ENCODE measurements around the gene GNB1L. TPM values are rescaled to one million over a fixed set of nuclear protein-coding genes. Genes with fewer than 3 reads are reported as not detected.

The GNB1L gene
- total RNA-seq, 1 experiment from 2014 or later, result 12.3 TPM

DNA sequence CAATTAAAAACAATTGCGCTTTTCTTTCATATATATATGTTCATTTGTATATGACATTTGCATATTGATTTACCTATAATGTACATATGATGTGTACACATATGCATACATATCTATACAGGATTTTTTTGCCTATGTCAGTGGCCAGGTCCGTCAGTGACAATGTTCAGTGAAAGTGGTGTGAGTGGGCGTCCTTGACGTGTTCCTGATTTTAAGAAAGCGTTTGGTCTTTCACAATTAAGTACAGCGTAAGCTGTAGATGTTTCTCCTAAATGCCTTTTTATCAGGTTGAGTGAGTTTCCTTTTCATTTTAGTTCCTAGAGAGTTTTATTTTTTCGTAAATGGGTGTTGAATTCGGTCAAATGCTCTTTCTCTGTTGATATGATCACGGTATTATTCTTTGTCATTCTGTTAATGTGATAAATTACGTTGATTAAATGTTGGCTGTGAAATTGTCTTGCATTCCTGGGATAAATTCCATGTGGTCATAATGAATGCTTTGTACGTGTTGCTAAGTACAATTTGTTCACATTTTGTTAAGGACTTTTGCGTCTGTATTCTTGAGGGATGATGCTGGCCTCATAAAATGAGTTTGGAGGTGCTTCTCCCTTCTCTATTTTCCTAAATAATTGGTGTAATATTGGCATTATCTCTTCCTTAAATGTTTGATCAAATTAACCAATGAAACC, 10.6 kb upstream of the GNB1L start:
- no peak for DNase-seq

DNA sequence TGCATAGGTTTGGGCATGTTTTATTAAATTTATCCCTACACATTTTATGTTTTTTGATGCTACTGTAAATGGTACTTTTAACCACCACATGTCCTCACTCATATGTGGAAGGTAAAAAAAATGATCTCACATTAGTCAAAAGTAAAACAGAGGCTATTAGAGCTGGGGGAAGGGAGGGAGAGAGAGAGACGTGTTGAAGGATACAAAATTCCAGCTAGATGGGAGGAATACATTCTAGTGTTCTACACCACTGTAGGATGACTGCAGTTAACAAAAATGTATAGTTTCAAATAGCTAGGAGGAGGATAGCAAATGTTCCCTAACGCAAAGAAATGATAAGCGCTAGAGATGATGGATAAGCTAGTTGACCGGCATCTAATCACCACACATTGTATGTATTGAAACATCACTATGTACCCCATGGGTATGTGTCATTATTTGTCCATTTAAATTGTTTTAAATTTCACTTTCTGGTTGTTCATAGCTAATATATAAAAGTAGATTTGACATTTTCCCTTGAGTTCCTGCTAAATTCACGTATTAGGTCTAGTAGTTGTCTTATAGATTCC, 9.9 kb upstream of the GNB1L start:
- no peaks in the 10 kb centered on the region for H3K27me3 ChIP-seq
- DNase-seq, result no peak

More for the DNA sequence above, 10.6 kb upstream of the GNB1L start:
- Histone ChIP-seq H3K9me3 (replicated peaks) (no peaks in the 10 kb centered on the region), H3K36me3 (no peaks in the 10 kb centered on the region), H3K27me3 (no peaks in the 10 kb centered on the region), H3K27ac (no peak overlapping the region), H3K4me1 (peaks cover 27% of the 10 kb centered on the region), H3K4me3 (no peak overlapping the region)

DNA sequence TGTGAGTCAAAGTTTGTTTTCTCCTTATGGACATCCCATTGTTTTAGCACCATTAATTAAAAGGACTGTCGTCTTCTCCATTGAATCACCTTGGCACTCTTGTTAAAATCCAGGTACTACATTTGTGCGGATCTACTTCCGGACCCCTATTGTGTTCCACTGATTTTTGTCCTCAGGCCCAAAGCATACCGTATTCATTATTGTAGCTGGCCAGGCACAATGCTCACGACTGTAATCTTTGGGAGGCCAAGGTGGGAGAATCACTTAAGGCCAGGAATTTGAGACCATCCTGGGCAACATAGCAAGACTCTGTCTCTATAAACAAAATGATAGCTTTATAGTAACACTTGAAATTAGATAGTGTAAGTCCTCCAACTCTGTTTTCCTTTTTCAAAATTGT, 8.9 kb upstream of the GNB1L start:
- Histone ChIP-seq H3K36me3 (no peaks in the 10 kb centered on the region), H3K27ac (no peak overlapping the region), H3K9me3 (replicated peaks) (no peaks in the 10 kb centered on the region), H3K27me3 (no peaks in the 10 kb centered on the region), H3K4me1 (peaks cover 17% of the 10 kb centered on the region), H3K4me3 (no peak overlapping the region)
- no peak for DNase-seq

More for the DNA sequence above, 9.9 kb upstream of the GNB1L start:
- Histone ChIP-seq H3K4me3 (no peak overlapping the region), H3K4me1 (peaks cover 24% of the 10 kb centered on the region), H3K36me3 (no peaks in the 10 kb centered on the region), H3K9me3 (replicated peaks) (no peaks in the 10 kb centered on the region), H3K27ac (no peak overlapping the region)

DNA sequence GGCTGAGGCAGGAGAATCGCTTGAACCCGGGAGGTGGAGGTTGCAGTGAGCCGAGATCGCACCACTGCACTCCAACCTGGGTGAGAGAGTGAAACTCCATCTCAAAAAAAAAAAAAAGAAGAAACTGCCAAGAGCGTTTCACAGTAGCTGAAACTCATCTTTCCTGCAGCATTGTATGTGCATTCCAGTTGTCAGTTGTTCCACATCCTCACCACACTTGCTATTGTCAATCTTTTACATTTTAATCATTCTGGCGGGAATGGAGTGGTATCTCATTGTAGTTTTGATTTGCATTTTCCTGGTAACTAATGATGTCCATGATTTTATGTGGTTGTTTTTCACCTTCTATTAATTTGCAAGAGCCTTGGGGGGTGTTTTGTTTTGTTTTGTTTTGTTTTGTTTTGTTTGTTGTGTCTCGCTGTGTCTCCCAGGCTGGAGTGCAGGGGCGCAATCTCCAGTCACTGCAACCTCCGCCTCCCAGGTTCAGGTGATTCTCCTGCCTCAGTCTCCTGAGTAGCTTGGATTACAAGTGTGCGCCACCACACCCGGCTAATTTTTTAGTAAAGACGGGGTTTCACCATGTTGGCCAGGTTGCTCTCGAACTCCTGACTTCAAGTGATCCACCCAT, 8.1 kb upstream of the GNB1L start:
- H3K4me1 ChIP-seq, result peaks cover 17% of the 10 kb centered on the region
- no peaks in the 10 kb centered on the region for H3K27me3 ChIP-seq
- no peak overlapping the region for H3K4me3 ChIP-seq
- peak; percentile 37 to 74 for DNase-seq
- no peaks in the 10 kb centered on the region; the same call in 1 of the 2 replicates for H3K9me3 ChIP-seq (replicated peaks)
- H3K27ac ChIP-seq, result peak overlapping the region; percentile 67
- H3K36me3 ChIP-seq, result no peaks in the 10 kb centered on the region

GRCh38 chr22:19859861-19860510, 5.3 kb upstream of the GNB1L start:
- Histone ChIP-seq H3K4me3 (no peak overlapping the region), H3K9me3 (replicated peaks) (no peaks in the 10 kb centered on the region; the same call in 1 of the 2 replicates), H3K27me3 (no peaks in the 10 kb centered on the region), H3K27ac (no peak overlapping the region), H3K4me1 (peaks cover 16% of the 10 kb centered on the region), H3K36me3 (no peaks in the 10 kb centered on the region)
- no peak for DNase-seq

GRCh38 chr22:19857382-19857781, 2.7 kb upstream of the GNB1L start:
- Histone ChIP-seq H3K27me3 (no peaks in the 10 kb centered on the region), H3K9me3 (replicated peaks) (no peaks in the 10 kb centered on the region; the same call in 1 of the 2 replicates), H3K4me1 (peaks cover 11% of the 10 kb centered on the region), H3K27ac (no peak overlapping the region), H3K36me3 (no peaks in the 10 kb centered on the region), H3K4me3 (no peak overlapping the region)
- DNase-seq, result no peak

GRCh38 chr22:19855504-19856409, 1.1 kb upstream of the GNB1L start:
- DNase-seq, result peak; percentile 83 to 92
- Histone ChIP-seq H3K4me1 (peaks cover 8% of the 10 kb centered on the region), H3K27me3 (no peaks in the 10 kb centered on the region), H3K4me3 (peak overlapping the region; percentile 82), H3K27ac (peak overlapping the region; percentile 81), H3K36me3 (peaks cover 12% of the 10 kb centered on the region), H3K9me3 (replicated peaks) (no peaks in the 10 kb centered on the region; the same call in 1 of the 2 replicates)

DNA sequence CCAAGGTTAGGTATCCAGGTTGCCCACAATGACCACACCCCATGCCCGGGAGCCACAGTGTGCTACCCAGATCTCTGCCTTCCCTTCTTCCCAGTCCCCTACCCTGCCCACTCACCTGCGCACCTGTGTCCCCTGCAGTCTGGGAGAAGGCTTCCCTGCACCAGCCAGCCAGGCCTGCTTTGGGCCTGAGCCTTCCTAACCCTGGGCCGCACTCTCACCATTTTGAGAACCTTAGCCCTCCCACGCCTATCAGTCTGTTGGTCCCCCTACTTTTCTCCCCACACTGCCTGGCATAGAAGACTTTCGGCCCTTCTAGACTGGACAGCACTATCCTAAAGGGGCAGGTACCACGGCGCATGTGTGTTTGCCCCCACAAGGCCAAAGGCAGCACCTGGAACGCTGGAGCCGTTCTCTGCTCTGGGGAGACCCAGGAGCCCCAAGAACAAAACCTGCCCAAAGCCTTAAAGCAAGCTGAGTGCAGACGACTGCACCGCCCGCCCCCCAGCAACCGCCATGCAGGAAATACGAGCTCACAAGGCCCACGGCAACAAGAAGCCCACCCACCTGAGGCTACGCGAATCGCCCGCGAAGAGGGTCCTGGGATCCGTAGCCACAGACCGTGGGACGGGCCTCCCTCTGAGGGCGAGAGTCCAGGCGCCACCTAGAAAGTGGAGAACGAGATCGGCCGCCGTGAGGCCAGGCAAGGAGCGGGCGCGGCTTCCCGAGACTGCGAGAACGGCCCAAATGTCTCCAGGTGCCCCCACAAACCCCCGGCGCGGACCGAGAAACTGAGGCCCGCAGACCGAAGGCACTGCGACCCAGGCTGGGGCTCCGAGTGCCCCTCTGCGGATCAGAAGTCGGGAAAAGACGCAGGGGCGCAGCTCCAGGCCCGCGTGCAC, 546 bp downstream of the GNB1L start:
- DNase-seq, result peak in 1 of 2 experiments; percentile 3
- Histone ChIP-seq H3K9me3 (replicated peaks) (no peaks in the 10 kb centered on the region; the same call in 1 of the 2 replicates), H3K27me3 (no peaks in the 10 kb centered on the region), H3K36me3 (peaks cover 23% of the 10 kb centered on the region), H3K4me3 (peak overlapping the region; percentile 82), H3K4me1 (peaks cover 8% of the 10 kb centered on the region), H3K27ac (peak overlapping the region; percentile 81; the same call in 1 of the 2 replicates)

- DNase-seq, result peak in 1 of 2 experiments; percentile 4
- H3K4me1 ChIP-seq, result peaks cover 8% of the 10 kb centered on the region
- H3K27ac ChIP-seq, result no peak overlapping the region
- H3K27me3 ChIP-seq, result no peaks in the 10 kb centered on the region
- peak overlapping the region; percentile 82 for H3K4me3 ChIP-seq
- peaks cover 30% of the 10 kb centered on the region for H3K36me3 ChIP-seq
- no peaks in the 10 kb centered on the region; the same call in 1 of the 2 replicates for H3K9me3 ChIP-seq (replicated peaks)
Observed at GRCh38 chr22:19853058-19853878, 1.4 kb downstream of the GNB1L start.

DNA sequence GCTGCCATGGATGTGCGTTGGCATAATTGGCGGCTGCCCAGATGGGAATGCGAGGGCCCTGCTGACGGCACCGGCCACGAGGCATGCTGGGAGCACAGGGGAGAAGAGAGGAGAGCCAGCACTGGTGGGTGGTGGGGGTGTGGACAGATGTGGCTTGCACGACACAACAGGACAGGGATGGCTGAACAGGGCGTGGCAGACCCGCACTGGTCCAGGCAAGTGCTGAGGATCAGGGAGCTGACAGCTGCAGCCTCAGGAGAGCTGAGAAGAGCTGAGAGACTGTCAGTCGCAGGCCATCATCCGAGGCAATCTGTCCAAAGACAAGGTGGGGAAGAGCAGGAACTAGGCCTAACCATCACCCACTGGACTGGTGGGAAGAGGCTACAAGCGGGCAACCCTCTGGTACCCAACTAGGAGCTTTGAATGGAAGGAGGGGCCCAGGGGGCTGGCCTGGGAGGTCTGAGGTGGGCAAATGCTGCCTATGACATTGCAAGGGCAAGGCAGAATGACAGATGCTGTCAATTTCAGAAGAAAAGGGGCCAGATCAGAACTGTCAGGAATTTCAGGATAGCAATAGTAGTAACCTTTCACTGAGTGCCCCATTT, 2.4 kb downstream of the GNB1L start:
- Histone ChIP-seq H3K36me3 (peaks cover 36% of the 10 kb centered on the region), H3K4me1 (peaks cover 8% of the 10 kb centered on the region), H3K4me3 (no peak overlapping the region), H3K27ac (no peak overlapping the region), H3K27me3 (no peaks in the 10 kb centered on the region), H3K9me3 (replicated peaks) (no peaks in the 10 kb centered on the region)
- DNase-seq, result peak in 1 of 2 experiments; percentile 26

DNA sequence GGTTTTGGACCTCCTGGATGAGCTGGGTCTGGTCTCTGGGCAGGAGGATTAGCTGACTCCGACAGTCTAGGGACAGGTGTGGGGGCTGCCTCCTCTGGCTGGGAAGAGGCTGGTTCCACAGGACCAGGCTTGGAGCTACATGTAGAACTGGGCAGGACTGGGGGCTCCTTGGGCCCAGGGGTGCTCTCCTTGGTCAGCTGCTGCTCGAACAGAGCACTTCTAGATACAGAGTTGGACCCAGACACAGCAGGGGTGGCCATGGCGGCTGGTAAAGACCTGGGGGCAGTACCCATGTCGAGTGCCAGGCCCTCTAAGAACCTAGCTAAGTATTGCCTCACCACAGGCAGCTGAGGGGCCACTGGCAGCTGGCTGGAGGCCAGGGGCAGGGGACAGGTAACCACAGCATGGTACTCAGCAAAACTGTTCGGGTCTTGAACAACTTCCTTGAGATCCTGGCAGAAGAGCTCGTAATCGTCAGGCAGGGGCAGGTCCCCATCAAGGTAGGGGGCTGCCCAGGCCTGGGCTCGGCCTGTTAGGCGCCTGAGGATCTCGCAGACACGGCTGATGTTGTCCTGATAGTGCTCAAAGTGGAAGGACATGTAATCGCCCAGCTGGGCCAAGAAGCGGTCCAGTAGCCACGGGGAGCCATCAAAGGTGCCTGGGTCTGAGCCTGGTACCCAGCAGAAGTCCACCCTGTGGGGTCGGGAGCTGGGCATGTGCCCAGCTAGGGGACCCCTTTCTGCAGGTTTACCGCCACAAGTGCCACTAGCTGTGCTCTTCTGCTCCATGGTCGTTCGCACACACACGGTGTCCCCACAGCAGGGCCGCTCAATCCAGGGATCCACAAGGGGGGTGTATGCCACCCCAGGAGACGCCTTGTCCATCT, 3.1 kb downstream of the GNB1L start:
- DNase-seq, result no peak
- Histone ChIP-seq H3K36me3 (peaks cover 38% of the 10 kb centered on the region), H3K4me3 (no peak overlapping the region), H3K4me1 (peaks cover 8% of the 10 kb centered on the region), H3K9me3 (replicated peaks) (no peaks in the 10 kb centered on the region), H3K27me3 (no peaks in the 10 kb centered on the region), H3K27ac (no peak overlapping the region)

GRCh38 chr22:19850763-19851109, 3.9 kb downstream of the GNB1L start:
- Histone ChIP-seq H3K4me3 (no peak overlapping the region), H3K27me3 (no peaks in the 10 kb centered on the region), H3K27ac (no peak overlapping the region), H3K36me3 (peaks cover 38% of the 10 kb centered on the region), H3K4me1 (peaks cover 3% of the 10 kb centered on the region; the same call in 1 of the 2 replicates), H3K9me3 (replicated peaks) (no peaks in the 10 kb centered on the region)
- DNase-seq, result no peak

All from SJCRH30 (cell line).